ENCODE measurements around the gene EML4.
"Not testable (repeated sequence)": the region's sequence is repeated elsewhere in the genome, so short reads cannot be mapped to it uniquely, and the experiment has no call there.

Gene EML4

GRCh38 chr2:42337846-42338566, 168.9 kb downstream of the EML4 start:
- DNase-seq: no peak

- no peak for DNase-seq
Measured at GRCh38 chr2:42338567-42339190, 169.5 kb downstream of the EML4 start.

GRCh38 chr2:42339191-42339912, 170.2 kb downstream of the EML4 start:
- DNase-seq: no peak

GRCh38 chr2:42340045-42340937, 171.1 kb downstream of the EML4 start:
- DNase-seq: no peak

GRCh38 chr2:42340938-42341636, 171.9 kb downstream of the EML4 start:
- no peak for DNase-seq

GRCh38 chr2:42342061-42342794, 173.1 kb downstream of the EML4 start:
- DNase-seq: no peak

- DNase-seq: no peak
Measured at GRCh38 chr2:42342795-42343241, 173.7 kb downstream of the EML4 start.

- no peak for DNase-seq
Measured at GRCh38 chr2:42345986-42346385, 176.8 kb downstream of the EML4 start.

- DNase-seq: not testable (repeated sequence)
Measured at GRCh38 chr2:42346856-42347255, 177.7 kb downstream of the EML4 start.

GRCh38 chr2:42347518-42347917, 178.4 kb downstream of the EML4 start:
- not testable (repeated sequence) for DNase-seq

- no peak for DNase-seq
Measured at GRCh38 chr2:42348113-42348805, 179.1 kb downstream of the EML4 start.

GRCh38 chr2:42350434-42351063, 181.4 kb downstream of the EML4 start:
- DNase-seq: no peak

- DNase-seq: no peak
Measured at GRCh38 chr2:42351864-42352263, 182.7 kb downstream of the EML4 start.

GRCh38 chr2:42353792-42354429, 184.8 kb downstream of the EML4 start:
- DNase-seq: no peak

GRCh38 chr2:42359304-42359964, 190.3 kb downstream of the EML4 start:
- DNase-seq: no peak

- no peak for DNase-seq
Measured at GRCh38 chr2:42359965-42360483, 190.9 kb downstream of the EML4 start.

GRCh38 chr2:42360493-42360889, 191.3 kb downstream of the EML4 start:
- DNase-seq: peak; percentile 42

- DNase-seq: peak; percentile 97
Measured at GRCh38 chr2:42360890-42361727, 192.0 kb downstream of the EML4 start, which contains the start of gene COX7A2L. COX7A2L (minus strand) TSS chr2:42361217; CDS start chr2:42361161, 56 bp downstream.

Data from NCI-H146 (cell line).